ENCODE measurements around the gene ZNF571.

GRCh38 chr19:37563518-37563917, 31.1 kb downstream of the ZNF571 start:
- no peak for TF ChIP-seq CTCF (IDR thresholded peaks at IDR 0.05)
- TF ChIP-seq POLR2A (IDR thresholded peaks at IDR 0.05; ENCODE audit: low read depth) = no peak
